ENCODE measurements around the gene SLC22A5.

- TF ChIP-seq CTCF (IDR thresholded peaks at IDR 0.05; ENCODE audit: borderline replicate concordance, extremely low read depth, low read length, poor library complexity, severe bottlenecking) (no peak), EZH2 (IDR thresholded peaks at IDR 0.05; ENCODE audit: borderline replicate concordance, low read depth, low read length, severe bottlenecking) (no peak)
Observed at GRCh38 chr5:132397224-132397623, 27.7 kb downstream of the SLC22A5 start.
